ENCODE data around the gene SHISA5.

GRCh38 chr3:48477959-48478520, 25.9 kb downstream of the SHISA5 start:
- TF ChIP-seq FOXM1 (IDR thresholded peaks at IDR 0.05; ENCODE audit: borderline replicate concordance) (no peak), TARDBP (IDR thresholded peaks at IDR 0.05) (no peak), FOXA1 (IDR thresholded peaks at IDR 0.05) (no peak), SP1 (IDR thresholded peaks at IDR 0.05) (no peak), ELF4 (IDR thresholded peaks at IDR 0.05) (no peak), SUZ12 (IDR thresholded peaks at IDR 0.05) (no peak), ARNT (IDR thresholded peaks at IDR 0.05) (no peak), ZNF384 (IDR thresholded peaks at IDR 0.05) (no peak), L3MBTL2 (conservative IDR thresholded peaks at IDR 0.05) (no peak), LEF1 (IDR thresholded peaks at IDR 0.05; ENCODE audit: borderline replicate concordance) (no peak), PKNOX1 (IDR thresholded peaks at IDR 0.05) (no peak), HDGF (IDR thresholded peaks at IDR 0.05; ENCODE audit: borderline replicate concordance) (no peak), NFRKB (IDR thresholded peaks at IDR 0.05) (no peak)
